Measurements from ENCODE around the gene TFDP2. TPM values are rescaled to one million over a fixed set of nuclear protein-coding genes. Genes with fewer than 3 reads are reported as not detected.

The TFDP2 gene
- total and polyA plus RNA-seq, 2 donors (not counting 1 experiment from before 2014, with no cell fraction given), result 5.5 to 31.7 TPM

- Histone ChIP-seq H3K27me3 (replicated peaks in 1 of 4; ENCODE audit: control extremely low read depth in 1 of 4, control insufficient read depth in 3 of 4, insufficient read depth in 4 of 4, low read length in 3 of 4) (no peaks in the 10 kb centered on the region), H3K9me3 (ENCODE audit: control extremely low read depth in 1 of 3, control insufficient read depth in 2 of 3, insufficient read depth in 1 of 3, low read length in 2 of 3) (peaks cover 0 to 1% (median 0%) of the 10 kb centered on the region in 3 donors), H3K9ac (ENCODE audit: low read length) (no peak overlapping the region), H3K4me1 (ENCODE audit: control insufficient read depth in 2 of 2, insufficient read depth in 2 of 2, low read length in 2 of 2) (no peaks in the 10 kb centered on the region), H3K4me3 (ENCODE audit: control extremely low read depth in 1 of 5, extremely low read depth in 1 of 5, insufficient read depth in 1 of 5, low read depth in 2 of 5, low read length in 4 of 5) (no peak overlapping the region), H4K20me1 (ENCODE audit: control insufficient read depth, insufficient read depth, low read length, poor library complexity, severe bottlenecking) (no peaks in the 10 kb centered on the region), H3K79me2 (ENCODE audit: control insufficient read depth, insufficient read depth, low read length) (no peaks in the 10 kb centered on the region), H3K36me3 (replicated peaks in 1 of 2; ENCODE audit: control extremely low read depth in 1 of 2, control insufficient read depth in 1 of 2, extremely low read depth in 1 of 2, insufficient read depth in 2 of 2, low read length in 1 of 2) (peaks cover 8 to 10% of the 10 kb centered on the region in 2 experiments), H2AFZ (ENCODE audit: insufficient read depth, low read depth, low read length, poor library complexity, severe bottlenecking) (no peak overlapping the region), H3K4me2 (replicated peaks; ENCODE audit: low read depth, low read length, poor library complexity, severe bottlenecking) (no peak overlapping the region), H3K27ac (ENCODE audit: low read length in 2 of 2) (no peak overlapping the region)
- Mint-ChIP-seq H3K27ac (no peak overlapping the region), H3K4me3 (no peak overlapping the region), H3K4me1 (peaks cover 6% of the 10 kb centered on the region), H3K9me3 (ENCODE audit: insufficient read depth) (no peaks in the 10 kb centered on the region), H3K27me3 (no peaks in the 10 kb centered on the region)
- ChIA-PET POLR2A (no interaction called here), CTCF (no interaction called here)
- no CpG with 5 or more reads among the region's 2 CpGs for WGBS (ENCODE audit: insufficient coverage)
- DNase-seq (no peak), ATAC-seq (ENCODE audit: low read depth) (no peak)
- TF ChIP-seq EZH2 (IDR thresholded peaks at IDR 0.05; ENCODE audit: borderline replicate concordance, insufficient read depth, low read depth, low read length, poor library complexity, severe bottlenecking), result no peak
- no peak for TF ChIP-seq CTCF (IDR thresholded peaks at IDR 0.05)
- intact Hi-C loops (cut with micrococcal nuclease), result no loop called here
Measured at GRCh38 chr3:141952611-141953010, 196.7 kb downstream of the TFDP2 start.

- no peak for ATAC-seq (ENCODE audit: low read depth)
- Histone ChIP-seq H3K9ac (ENCODE audit: low read length) (no peak overlapping the region), H3K36me3 (replicated peaks in 1 of 2; ENCODE audit: control extremely low read depth in 1 of 2, control insufficient read depth in 1 of 2, extremely low read depth in 1 of 2, insufficient read depth in 2 of 2, low read length in 1 of 2) (peaks cover 7 to 10% of the 10 kb centered on the region in 2 experiments), H3K4me1 (ENCODE audit: control insufficient read depth in 2 of 2, insufficient read depth in 2 of 2, low read length in 2 of 2) (no peaks in the 10 kb centered on the region), H3K27ac (ENCODE audit: low read length in 2 of 2) (no peak overlapping the region), H3K27me3 (replicated peaks in 1 of 4; ENCODE audit: control extremely low read depth in 1 of 4, control insufficient read depth in 3 of 4, insufficient read depth in 4 of 4, low read length in 3 of 4) (no peaks in the 10 kb centered on the region), H3K9me3 (ENCODE audit: control extremely low read depth in 1 of 3, control insufficient read depth in 2 of 3, insufficient read depth in 1 of 3, low read length in 2 of 3) (peaks cover 0 to 1% (median 0%) of the 10 kb centered on the region in 3 donors), H3K79me2 (ENCODE audit: control insufficient read depth, insufficient read depth, low read length) (no peaks in the 10 kb centered on the region), H3K4me2 (replicated peaks; ENCODE audit: low read depth, low read length, poor library complexity, severe bottlenecking) (no peak overlapping the region), H3K4me3 (ENCODE audit: control extremely low read depth in 1 of 5, extremely low read depth in 1 of 5, insufficient read depth in 1 of 5, low read depth in 2 of 5, low read length in 4 of 5) (no peak overlapping the region), H2AFZ (ENCODE audit: insufficient read depth, low read depth, low read length, poor library complexity, severe bottlenecking) (no peak overlapping the region), H4K20me1 (ENCODE audit: control insufficient read depth, insufficient read depth, low read length, poor library complexity, severe bottlenecking) (no peaks in the 10 kb centered on the region)
- H3K4me3 Mint-ChIP-seq, result no peak overlapping the region
- POLR2A ChIA-PET, result no interaction called here
- no peaks in the 10 kb centered on the region for H3K9me3 Mint-ChIP-seq (ENCODE audit: insufficient read depth)
- WGBS (ENCODE audit: insufficient coverage), result 76% methylated on average over 3 of the region's 4 CpGs
- peaks cover 6% of the 10 kb centered on the region for H3K4me1 Mint-ChIP-seq
- intact Hi-C loops (cut with micrococcal nuclease), result no loop called here
- CTCF ChIA-PET, result interaction anchor here (1.1 kb wide), 1 partner anchor 12 kb away, joined by 3 read pairs; no protein-coding TSS in a partner anchor
- H3K27ac Mint-ChIP-seq, result no peak overlapping the region
- no peak for DNase-seq
- no peaks in the 10 kb centered on the region for H3K27me3 Mint-ChIP-seq
- TF ChIP-seq EZH2 (IDR thresholded peaks at IDR 0.05; ENCODE audit: borderline replicate concordance, insufficient read depth, low read depth, low read length, poor library complexity, severe bottlenecking) (no peak), CTCF (IDR thresholded peaks at IDR 0.05) (no peak)
Measured at GRCh38 chr3:141950572-141951493, 198.5 kb downstream of the TFDP2 start.
